Measurements from ENCODE around the gene PIK3CA.
A peak's percentile ranks its signal among the peaks of the same experiment; 100 is the strongest.
"Not testable (repeated sequence)": the region's sequence is repeated elsewhere in the genome, so short reads cannot be mapped to it uniquely, and the experiment has no call there.

PIK3CA gene

DNA sequence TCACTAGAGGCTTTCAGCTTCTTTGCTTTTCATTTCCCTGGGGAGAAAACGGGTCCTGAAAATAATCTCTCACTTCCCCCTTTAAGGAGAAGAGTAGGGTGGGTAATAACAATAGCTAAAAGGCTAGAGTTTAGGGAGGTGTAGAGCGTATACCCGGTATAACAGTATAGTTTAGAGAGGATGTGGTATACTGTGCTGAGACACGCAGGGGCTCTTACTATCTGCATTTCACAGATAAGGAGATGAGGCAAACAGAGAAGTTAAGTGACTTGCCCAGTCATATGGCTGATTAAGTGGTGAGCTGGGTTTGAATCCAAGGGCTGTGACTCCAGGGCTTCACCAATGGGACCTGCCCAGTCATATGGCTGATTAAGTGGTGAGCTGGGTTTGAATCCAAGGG is 117.7 kb downstream of the PIK3CA start:
- peak; percentile 13 for DNase-seq

DNA sequence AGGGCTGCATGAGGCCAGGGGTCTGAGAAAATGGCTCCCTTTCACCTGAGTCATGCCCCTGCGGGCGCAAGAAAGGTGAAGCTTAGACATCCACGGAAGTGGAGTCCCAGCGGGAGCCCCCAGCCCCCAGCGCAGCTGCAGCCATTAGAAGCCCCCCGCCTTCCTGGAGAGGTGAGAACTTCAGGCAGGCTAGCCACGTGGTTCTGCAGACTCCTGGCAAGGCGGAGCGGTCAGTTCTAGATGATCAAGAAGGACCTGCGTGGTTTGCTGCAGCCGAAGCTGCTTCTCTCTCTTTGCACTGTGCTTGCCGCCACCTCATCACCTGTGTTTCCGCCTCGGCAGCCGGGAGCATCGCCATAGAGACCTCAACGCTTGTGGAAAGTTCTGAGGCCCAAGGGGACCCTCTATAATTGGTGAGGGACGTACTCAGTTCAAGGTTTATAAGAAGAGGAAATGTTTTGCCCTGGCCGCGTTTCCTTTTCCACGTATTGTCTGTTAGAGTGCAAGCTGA is 118.6 kb downstream of the PIK3CA start:
- DNase-seq: no peak

DNA sequence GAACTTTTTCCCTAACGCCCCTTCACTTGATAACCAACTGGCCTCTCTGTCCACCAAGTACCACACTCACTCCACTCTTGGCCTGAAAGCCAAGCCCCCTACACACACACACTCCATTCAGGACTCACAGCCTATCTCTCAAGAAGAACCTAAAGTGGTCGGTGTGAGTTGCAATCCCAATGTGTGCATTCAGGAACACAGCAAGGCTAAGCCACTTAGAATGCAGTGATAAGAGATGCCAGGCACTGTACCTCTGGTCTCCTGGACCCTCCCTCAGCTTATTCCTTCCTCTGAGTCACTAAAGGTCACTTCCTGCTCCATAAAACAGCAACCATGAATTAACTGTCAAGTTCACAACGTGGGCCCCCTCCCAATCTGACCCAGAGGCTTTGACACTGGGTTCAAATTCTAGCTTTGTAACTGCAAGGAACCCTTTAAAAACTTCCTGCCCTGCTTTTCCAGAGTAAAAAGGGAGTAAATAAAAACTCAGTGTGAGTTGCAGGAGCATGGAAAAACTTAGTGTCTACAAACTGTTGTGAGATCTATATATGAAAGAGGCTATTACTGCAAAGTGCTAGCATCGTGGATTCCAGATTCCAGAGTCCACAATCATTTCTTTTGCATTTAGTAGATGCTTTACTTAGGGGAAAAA is 120.4 kb downstream of the PIK3CA start:
- no peak for DNase-seq

DNA sequence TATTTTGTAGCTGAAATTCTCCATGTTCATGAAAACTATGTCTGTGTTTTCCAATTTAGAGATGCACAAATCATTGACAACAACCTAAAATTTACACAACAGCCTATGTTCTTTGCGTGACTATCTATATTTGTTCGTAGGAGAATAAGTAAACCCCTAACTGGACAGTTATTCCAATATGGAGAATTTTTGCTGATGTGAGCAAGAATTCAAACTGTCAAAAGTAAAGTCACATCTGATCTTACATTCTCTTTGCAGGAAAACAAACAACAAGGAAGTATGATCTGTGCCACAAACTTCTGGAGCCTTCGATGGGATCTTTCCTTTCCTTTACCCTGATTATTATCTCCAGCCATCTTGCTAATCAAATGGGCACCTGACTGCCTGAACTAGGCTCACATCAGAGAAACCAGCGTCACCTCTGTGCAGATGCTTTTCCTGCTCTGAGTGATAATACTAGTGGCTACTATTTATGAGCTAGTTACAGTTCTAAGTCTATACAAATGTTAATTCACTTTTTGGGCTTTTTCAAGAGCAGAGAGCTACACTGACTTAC is 121.1 kb downstream of the PIK3CA start:
- DNase-seq: no peak

DNA sequence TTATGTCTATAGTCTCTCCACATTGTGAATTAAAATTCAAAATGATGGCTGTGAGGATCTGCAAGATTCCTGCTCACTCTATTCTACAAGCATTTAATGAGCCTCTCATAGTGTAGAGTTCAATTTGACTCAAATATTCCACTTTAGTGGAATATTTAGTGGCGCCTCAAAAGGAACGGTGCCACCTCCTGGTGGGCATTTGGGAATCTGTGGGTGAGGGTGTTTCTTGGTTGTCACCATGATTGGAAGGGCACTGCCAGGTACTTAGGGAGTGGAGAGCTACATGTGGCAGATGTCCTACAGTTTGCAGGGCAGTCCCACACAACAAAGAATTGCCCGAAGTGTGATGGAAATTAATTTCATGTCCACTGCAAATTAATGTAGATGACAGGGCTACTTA is 124.2 kb downstream of the PIK3CA start:
- DNase-seq: no peak

DNA sequence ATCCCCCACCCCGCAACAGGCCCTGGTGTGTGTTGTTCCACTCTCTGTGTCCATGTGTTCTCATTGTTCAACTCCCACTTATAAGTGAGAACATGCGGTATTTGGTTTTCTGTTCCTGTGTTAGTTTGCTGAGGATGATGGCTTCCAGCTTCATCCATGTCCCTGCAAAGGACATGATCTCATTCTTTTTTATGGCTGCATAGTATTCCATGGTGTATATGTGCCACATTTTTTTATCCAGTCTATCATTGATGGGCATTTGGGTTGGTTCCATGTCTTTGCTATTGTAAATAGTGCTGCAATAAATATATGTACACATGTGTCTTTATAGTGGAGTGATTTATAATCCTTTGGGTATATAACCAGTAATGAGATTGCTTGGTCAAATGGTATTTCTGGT is 126.3 kb downstream of the PIK3CA start:
- DNase-seq: not testable (repeated sequence)

DNA sequence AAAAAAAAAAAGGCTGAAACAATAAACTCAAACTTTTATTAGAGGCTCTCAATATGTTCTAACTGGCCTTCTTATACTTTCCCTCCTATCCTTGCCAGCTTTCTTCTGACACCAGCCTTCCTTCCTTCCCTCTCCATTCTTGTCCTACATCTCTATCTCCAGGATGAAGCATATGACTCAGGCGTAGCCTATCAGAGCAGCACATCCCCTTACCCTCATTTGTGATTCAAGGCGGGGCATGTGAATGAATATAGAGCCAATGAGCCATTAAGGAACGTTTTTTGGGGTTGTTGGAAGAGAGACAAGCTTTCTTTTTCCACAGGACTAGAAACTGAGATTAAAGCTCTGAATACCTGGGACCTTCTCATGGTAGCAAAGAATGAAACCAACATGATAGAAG is 127.8 kb downstream of the PIK3CA start:
- no peak for DNase-seq

DNA sequence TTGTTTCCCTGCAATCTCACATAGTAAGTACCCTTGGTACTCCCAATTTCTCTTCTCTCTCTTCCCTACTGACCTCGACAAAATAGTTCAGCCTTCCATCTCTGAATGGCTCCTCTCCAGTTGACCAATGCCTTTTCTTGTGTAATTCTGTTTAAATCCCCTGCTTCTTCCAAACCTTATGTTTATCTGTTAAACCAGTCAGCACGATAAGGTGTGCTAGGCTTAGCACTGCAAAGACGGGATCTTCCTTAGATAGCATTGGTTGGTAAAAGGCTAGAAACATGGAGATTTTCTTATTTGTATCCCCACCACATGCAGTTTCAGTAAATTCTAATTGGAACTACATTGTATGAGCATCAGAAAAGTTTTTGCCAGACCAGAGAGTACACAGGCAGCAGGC is 128.6 kb downstream of the PIK3CA start:
- no peak for DNase-seq

DNA sequence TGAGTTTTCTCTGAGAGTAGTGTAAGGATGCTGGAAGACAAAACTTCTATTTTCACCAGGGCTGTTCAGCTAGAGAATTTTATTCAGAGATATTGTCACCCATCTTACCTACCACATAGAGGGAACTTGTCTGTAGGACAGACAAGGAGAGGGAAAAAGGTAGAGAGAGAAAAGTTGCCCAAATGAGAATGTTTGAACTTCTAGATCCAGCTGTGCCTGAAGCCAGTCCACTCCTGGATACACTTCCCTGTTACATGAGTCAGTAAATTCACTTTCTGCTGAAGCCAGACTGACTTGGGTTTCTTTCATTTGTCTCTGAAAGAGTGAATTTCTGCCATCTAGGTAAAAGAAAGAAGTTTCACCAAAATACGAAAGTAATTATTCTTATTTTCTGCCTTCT is 130.0 kb downstream of the PIK3CA start:
- DNase-seq: no peak

DNA sequence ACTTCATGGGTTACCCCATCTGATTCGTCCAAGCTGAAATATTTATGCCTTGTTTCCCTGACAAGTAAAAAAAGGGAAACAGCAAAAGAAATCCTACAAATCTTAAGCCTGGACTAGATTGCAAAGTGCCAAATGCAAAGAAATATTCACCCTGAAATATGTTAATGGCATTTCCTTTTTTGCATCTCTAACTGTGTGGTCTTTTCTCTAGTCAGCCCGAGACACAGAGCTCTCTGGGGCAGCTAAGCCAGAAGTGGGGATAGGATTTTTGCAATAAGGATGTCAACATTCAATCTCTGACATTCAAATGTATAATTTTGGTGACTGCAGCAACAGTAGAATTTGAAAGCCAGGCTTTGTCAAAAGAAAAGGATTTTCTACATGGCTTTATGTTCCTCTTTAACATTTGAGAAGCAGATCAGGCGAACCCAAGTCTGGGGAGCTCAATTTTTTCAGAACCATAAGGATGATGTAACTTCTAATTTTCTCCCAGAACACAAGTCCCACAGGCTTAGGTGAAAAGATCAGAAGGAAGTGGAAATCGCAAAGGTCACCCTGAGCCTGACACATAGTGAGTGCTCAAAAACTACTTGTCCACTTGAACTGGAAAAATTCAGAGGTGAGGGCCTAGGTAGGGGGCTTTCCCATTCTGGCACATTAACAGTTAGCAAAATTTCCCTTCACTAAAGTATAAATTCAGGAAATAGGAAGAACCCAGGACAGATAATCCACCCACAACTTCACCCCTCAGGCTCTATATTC is 131.0 kb downstream of the PIK3CA start:
- DNase-seq: no peak

DNA sequence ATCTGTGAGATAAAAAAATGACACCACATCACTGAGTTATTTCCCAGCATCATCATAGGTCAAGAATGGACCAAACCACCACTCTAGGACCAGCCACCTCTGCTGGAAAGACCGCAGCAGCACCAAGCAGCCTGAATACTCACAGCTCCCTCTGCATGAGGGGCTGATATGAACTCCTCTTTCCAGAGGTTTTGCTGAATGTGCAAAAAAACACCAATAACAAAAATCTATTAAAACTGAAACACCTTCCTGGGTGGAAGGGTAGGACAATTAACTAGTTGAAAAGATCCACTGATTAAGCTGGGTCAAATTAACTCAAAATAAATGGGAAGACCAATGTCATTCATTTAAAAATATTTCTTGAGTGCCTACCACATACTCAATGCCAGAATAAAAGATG is 131.7 kb downstream of the PIK3CA start:
- no peak for DNase-seq

DNA sequence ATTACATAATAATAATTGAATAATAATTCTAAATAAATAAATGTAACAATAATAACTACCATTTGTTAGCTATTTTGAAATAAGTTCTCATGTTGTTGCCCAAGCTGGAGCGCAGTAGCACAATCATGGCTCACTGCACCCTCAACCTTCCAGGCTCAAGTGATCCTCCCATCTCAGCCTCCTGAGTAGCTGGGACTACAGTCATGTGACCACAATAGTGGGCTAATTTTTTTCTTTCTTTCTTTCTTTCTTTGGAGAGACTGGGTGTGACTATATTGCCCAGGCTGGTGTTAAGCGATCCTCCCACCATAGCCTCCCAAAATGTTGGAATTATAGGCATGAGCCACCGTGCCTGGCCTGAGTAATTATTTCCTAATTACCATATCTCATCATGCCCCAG is 133.7 kb downstream of the PIK3CA start:
- no peak for DNase-seq

DNA sequence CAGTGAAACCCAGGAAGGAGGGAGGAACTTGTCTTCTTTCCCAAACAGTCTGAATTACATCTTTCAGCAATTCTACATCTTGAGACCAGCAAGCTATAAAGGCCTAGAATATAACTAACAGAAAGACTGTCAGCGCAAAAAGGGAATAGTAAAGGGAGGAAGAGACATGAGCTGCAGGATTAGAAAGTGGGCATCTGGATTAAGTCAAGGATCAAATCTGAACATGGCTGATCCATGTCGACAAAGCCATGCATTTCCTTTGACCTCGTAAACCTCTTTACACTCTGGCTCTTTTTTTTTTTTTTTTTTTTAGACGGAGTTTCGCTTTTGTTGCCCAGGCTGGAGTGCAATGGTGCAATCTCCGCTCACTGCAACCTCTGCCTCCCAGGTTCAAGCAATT is 138.2 kb downstream of the PIK3CA start:
- no peak for DNase-seq

DNA sequence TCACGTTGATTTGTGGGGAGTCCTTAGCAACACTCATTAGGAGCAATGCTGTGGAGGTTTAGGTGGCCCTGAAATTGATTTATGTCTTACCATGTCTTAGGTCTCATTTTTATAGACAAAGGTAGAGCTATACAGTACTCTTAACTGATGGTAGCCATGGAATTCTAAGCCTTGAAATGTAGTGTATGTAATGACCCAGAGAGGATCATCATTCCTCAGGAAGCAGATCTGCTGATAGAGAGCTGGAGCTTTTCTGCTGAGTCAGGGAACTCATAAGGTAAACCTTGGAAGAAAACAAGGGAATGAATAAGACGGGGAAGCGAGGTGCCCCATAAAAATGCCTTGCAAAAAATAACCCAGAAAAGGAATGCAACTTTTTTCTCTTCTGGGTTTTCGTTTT is 140.7 kb downstream of the PIK3CA start:
- DNase-seq: no peak

DNA sequence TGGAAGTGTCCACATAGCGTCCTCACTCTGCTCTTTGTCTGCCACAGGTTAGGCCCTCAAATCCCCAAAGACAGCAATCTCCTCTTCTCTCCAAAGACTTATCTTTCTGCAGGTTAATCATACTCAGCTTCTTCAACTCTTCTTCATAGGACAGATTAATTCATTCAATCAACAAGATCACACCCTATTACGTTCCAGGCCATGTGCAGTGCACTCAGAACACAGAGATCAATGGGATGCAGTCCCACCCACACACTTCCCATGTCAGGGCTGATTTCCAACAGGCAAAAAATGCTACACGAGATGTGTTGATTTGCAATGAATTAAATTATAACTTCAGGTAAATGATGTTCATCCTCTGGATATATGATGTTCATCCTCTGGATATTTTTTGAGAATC is 141.1 kb downstream of the PIK3CA start:
- DNase-seq: no peak
